Upper lobe of right lung (tissue), 1 donor: Measurements from ENCODE around the gene MYADML2. TPM values are rescaled to one million over a fixed set of nuclear protein-coding genes. Genes with fewer than 3 reads are reported as not detected.

ENCODE experiments used
- ATAC-seq: fragments of 200-7000 bp; cut with Tn5 transposase; one replicate; pipeline ENCODE4 v1.9.1; 2020; ENCODE audit warnings: mild to moderate bottlenecking, moderate library complexity
- DNase-seq: peaks from one replicate; pipeline ENCODE4 v3.0.0-alpha.2; 2020
- H3K27ac ChIP-seq: fragments of 200-600 bp; one replicate; pipeline ENCODE4 v1.8.0; 2022
- H3K27me3 ChIP-seq: fragments of 200-600 bp; one replicate; pipeline ENCODE4 v1.8.0; 2022; ENCODE audit warnings: mild to moderate bottlenecking
- H3K36me3 ChIP-seq: fragments of 200-600 bp; one replicate; pipeline ENCODE4 v1.8.0; 2022
- H3K4me1 ChIP-seq: fragments of 200-600 bp; one replicate; pipeline ENCODE4 v1.8.0; 2022
- H3K4me3 ChIP-seq: fragments of 200-600 bp; one replicate; pipeline ENCODE4 v1.8.0; 2022; ENCODE audit warnings: mild to moderate bottlenecking
- H3K9me3 ChIP-seq: fragments of 200-600 bp; one replicate; pipeline ENCODE4 v1.8.0; 2022
- intact Hi-C: fragments of 100-400 bp; cut with DNase I; formaldehyde crosslinking; loops from one replicate; pipeline ENCODE4 v1.11.0; 2022
- total RNA-seq: library from RNA; stranded (reverse); fragmentation: NEBNext Ultra II Directional; extraction: Animal tissue kit (Norgen Biotek cat#: 25700); gene quantifications from one replicate; pipeline ENCODE4 v1.2.1, GENCODE V29; 2021
- TF ChIP-seq, protein P1 (sequence below): fragments of 200-600 bp; IDR thresholded peaks from one replicate; pipeline ENCODE4 v1.8.0; 2022; ENCODE audit warnings: antibody characterized with exemption
- donor health status: DM: no; HTN: yes; CAD: no; lungs with severe emphysema.

Gene MYADML2
- total RNA-seq, 1 donor from 2014 or later, result not detected

GRCh38 chr17:81900181-81900820 is 46.7 kb downstream of the MYADML2 start:
- TF ChIP-seq, protein P1, sequence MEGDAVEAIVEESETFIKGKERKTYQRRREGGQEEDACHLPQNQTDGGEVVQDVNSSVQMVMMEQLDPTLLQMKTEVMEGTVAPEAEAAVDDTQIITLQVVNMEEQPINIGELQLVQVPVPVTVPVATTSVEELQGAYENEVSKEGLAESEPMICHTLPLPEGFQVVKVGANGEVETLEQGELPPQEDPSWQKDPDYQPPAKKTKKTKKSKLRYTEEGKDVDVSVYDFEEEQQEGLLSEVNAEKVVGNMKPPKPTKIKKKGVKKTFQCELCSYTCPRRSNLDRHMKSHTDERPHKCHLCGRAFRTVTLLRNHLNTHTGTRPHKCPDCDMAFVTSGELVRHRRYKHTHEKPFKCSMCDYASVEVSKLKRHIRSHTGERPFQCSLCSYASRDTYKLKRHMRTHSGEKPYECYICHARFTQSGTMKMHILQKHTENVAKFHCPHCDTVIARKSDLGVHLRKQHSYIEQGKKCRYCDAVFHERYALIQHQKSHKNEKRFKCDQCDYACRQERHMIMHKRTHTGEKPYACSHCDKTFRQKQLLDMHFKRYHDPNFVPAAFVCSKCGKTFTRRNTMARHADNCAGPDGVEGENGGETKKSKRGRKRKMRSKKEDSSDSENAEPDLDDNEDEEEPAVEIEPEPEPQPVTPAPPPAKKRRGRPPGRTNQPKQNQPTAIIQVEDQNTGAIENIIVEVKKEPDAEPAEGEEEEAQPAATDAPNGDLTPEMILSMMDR, result no peak
- ATAC-seq (no peak), DNase-seq (no peak)

GRCh38 chr17:81899514-81900166 is 47.4 kb downstream of the MYADML2 start:
- intact Hi-C loops, result no loop called here
- no peak for DNase-seq
- TF ChIP-seq, protein P1, result no peak
- no peak for ATAC-seq
- Histone ChIP-seq H3K4me1 (peaks cover 5% of the 10 kb centered on the region), H3K36me3 (peaks cover 55% of the 10 kb centered on the region), H3K27me3 (no peaks in the 10 kb centered on the region), H3K9me3 (no peaks in the 10 kb centered on the region), H3K4me3 (no peak overlapping the region), H3K27ac (no peak overlapping the region)

More at GRCh38 chr17:81900181-81900820, 46.7 kb downstream of the MYADML2 start:
- Histone ChIP-seq H3K27me3 (no peaks in the 10 kb centered on the region), H3K4me3 (no peak overlapping the region), H3K4me1 (peaks cover 5% of the 10 kb centered on the region), H3K27ac (no peak overlapping the region), H3K9me3 (no peaks in the 10 kb centered on the region), H3K36me3 (peaks cover 51% of the 10 kb centered on the region)
- intact Hi-C loops, result no loop called here

DNA sequence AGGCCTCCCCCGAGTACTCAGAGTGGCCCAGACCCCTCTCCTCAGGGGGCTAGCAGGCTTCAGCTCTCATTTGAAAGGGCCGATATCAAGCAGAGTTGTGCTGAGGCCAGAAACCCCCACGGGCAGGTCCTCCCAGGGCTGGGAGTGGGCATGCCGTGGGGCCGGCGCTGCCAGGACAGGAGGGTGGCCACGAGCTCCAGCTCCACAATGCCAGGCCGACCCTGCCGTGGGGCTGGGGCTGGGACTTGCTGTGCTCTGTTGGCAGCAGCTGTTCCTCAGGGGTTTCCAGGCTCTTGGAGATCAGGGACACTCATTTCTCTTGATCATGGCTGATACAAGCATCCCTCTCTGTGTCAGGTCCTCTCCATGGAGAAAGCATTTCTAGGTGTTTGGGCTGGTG is 48.1 kb downstream of the MYADML2 start:
- intact Hi-C loops, result no loop called here
- Histone ChIP-seq H3K27me3 (no peaks in the 10 kb centered on the region), H3K27ac (no peak overlapping the region), H3K4me3 (no peak overlapping the region), H3K36me3 (peaks cover 61% of the 10 kb centered on the region), H3K4me1 (peaks cover 5% of the 10 kb centered on the region), H3K9me3 (no peaks in the 10 kb centered on the region)
- TF ChIP-seq, protein P1, result no peak
- ATAC-seq, result no peak
- DNase-seq, result no peak

DNA sequence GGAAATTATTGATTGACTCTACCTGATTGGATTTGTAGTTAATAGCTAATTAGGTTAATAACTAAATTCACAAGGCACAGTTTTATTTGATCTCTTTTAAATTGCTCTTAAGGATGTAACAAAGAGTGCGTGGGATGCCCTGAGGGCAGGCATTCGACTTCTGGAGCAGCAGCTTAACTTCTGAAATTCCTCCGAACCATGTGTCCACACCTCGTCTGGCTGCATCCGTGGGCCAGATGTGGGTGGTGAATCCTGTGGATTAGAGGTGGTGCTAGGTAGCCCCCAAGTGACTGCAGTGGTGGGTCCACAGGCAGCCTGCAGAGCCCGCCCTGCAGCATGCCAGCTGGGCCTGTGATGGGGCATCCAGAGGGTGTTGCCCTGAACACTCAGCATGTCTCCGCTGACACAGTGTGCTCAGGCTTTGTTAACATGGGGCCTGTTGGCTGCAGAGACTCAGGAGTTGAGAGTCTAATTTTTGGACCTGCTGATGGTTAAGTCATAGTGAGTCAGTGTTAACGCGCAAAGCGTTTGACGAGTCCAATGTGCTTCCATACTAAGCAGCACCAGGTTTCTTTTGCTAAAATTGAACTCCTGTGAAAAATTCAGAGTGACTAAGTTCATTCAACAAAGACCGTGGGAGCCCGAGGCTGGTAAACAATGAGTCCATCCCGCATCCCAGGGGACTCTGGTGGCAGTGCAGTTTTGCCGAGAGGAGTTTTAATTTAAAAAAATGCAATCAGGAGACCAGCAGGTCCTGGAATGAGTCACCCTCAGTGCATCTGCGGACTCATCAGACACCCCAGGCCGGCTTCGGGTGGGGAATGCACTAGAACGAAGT is 48.8 kb downstream of the MYADML2 start:
- H3K27me3 ChIP-seq, result no peaks in the 10 kb centered on the region
- H3K27ac ChIP-seq, result no peak overlapping the region
- no peaks in the 10 kb centered on the region for H3K9me3 ChIP-seq
- H3K4me3 ChIP-seq, result no peak overlapping the region
- ATAC-seq, result no peak
- intact Hi-C loops, result no loop called here
- TF ChIP-seq, protein P1, result no peak
- DNase-seq, result no peak
- H3K4me1 ChIP-seq, result peaks cover 5% of the 10 kb centered on the region
- H3K36me3 ChIP-seq, result peaks cover 61% of the 10 kb centered on the region

- TF ChIP-seq, protein P1, result no peak
- H3K27me3 ChIP-seq, result no peaks in the 10 kb centered on the region
- peaks cover 59% of the 10 kb centered on the region for H3K36me3 ChIP-seq
- no peak for DNase-seq
- H3K9me3 ChIP-seq, result no peaks in the 10 kb centered on the region
- H3K27ac ChIP-seq, result no peak overlapping the region
- H3K4me3 ChIP-seq, result no peak overlapping the region
- intact Hi-C loops, result no loop called here
- H3K4me1 ChIP-seq, result peaks cover 13% of the 10 kb centered on the region
- ATAC-seq, result no peak
Measured at GRCh38 chr17:81895400-81895799, 51.6 kb downstream of the MYADML2 start.
